ENCODE measurements around the gene CEBPZ.

DNA sequence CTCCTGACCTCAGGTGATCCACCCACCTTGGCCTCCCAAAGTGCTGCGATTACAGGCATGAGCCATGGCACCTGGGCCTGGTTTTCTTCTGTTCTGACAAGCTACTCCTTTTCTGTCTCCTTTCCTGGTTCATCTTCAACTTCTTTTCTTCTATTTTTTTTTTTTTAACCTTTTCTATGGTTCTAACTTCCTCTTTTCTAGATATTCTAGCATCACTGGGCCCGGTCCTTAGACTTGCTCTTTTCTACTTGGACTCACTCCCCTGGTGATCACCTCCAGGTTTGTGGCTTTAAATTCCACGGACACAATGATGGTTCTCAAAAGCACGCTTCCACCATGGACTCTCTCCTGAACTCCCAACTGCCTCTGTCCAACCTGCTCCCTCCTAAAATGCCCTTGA, 76.6 kb downstream of the CEBPZ start:
- TF ChIP-seq, protein P1, sequence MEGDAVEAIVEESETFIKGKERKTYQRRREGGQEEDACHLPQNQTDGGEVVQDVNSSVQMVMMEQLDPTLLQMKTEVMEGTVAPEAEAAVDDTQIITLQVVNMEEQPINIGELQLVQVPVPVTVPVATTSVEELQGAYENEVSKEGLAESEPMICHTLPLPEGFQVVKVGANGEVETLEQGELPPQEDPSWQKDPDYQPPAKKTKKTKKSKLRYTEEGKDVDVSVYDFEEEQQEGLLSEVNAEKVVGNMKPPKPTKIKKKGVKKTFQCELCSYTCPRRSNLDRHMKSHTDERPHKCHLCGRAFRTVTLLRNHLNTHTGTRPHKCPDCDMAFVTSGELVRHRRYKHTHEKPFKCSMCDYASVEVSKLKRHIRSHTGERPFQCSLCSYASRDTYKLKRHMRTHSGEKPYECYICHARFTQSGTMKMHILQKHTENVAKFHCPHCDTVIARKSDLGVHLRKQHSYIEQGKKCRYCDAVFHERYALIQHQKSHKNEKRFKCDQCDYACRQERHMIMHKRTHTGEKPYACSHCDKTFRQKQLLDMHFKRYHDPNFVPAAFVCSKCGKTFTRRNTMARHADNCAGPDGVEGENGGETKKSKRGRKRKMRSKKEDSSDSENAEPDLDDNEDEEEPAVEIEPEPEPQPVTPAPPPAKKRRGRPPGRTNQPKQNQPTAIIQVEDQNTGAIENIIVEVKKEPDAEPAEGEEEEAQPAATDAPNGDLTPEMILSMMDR (IDR thresholded peaks at IDR 0.05; ENCODE audit: extremely low read depth in 1 of 2, insufficient read depth in 1 of 2, low read depth in 1 of 2, low read length in 2 of 2): no peak
- TF ChIP-seq POLR2AphosphoS5 (IDR thresholded peaks at IDR 0.05; ENCODE audit: insufficient read depth, low read depth, low read length) (no peak), EZH2 (IDR thresholded peaks at IDR 0.05; ENCODE audit: borderline replicate concordance, low read depth, low read length, severe bottlenecking) (no peak), POLR2A (IDR thresholded peaks at IDR 0.05; ENCODE audit: low read depth, low read length) (no peak), MAX (IDR thresholded peaks at IDR 0.05; ENCODE audit: insufficient read depth, insufficient read length) (no peak), GATA2 (IDR thresholded peaks at IDR 0.05; ENCODE audit: insufficient read depth, insufficient read length, low read depth, low read length) (no peak)
